ENCODE data around the gene MTPN. TPM values are rescaled to one million over a fixed set of nuclear protein-coding genes. Genes with fewer than 3 reads are reported as not detected.

Gene MTPN
- polyA plus RNA-seq, 3 donors: 73.6 to 156 (median 142) TPM

- peak in 1 of 3 donors; percentile 13 for DNase-seq
- H3K4me3 Mint-ChIP-seq: peak overlapping the region in 1 of 2 donors; percentile 64
- Histone ChIP-seq H3K79me2 (ENCODE audit: insufficient read depth, low read length) (peaks cover 100% of the 10 kb centered on the region), H3K36me3 (replicated peaks in 1 of 2; ENCODE audit: control insufficient read depth in 1 of 2, insufficient read depth in 2 of 2, low read length in 2 of 2) (peaks cover 6 to 37% of the 10 kb centered on the region in 2 donors), H3K27ac (ENCODE audit: low read depth in 1 of 2, low read length in 2 of 2) (peak overlapping the region in 1 of 2 donors; percentile 56), H3K27me3 (ENCODE audit: control insufficient read depth in 2 of 2, insufficient read depth in 2 of 2, low read length in 2 of 2) (no peaks in the 10 kb centered on the region), H3K4me1 (ENCODE audit: control insufficient read depth in 1 of 2, insufficient read depth in 2 of 2, low read length in 2 of 2) (peaks cover 21 to 41% of the 10 kb centered on the region in 2 donors), H3K9ac (ENCODE audit: insufficient read depth, low read length, poor library complexity, severe bottlenecking) (no peak overlapping the region), H2AFZ (ENCODE audit: insufficient read depth, low read depth, low read length, poor library complexity, severe bottlenecking) (no peak overlapping the region), H3K9me3 (replicated peaks in 1 of 2; ENCODE audit: control insufficient read depth in 1 of 2, insufficient read depth in 1 of 2, low read length in 2 of 2) (no peaks in the 10 kb centered on the region), H4K20me1 (ENCODE audit: insufficient read depth, low read length) (peaks cover 100% of the 10 kb centered on the region), H3K4me3 (replicated peaks in 1 of 3; ENCODE audit: low read depth in 2 of 3, low read length in 3 of 3) (peak overlapping the region in 1 of 3 experiments; percentile 21), H3K4me2 (replicated peaks; ENCODE audit: extremely low read depth, low read length, poor library complexity, severe bottlenecking) (peak overlapping the region; percentile 49)
- WGBS (ENCODE audit: insufficient coverage): no CpG with 5 or more reads among the region's 6 CpGs
- H3K4me1 Mint-ChIP-seq: peaks cover 47% of the 10 kb centered on the region
- peaks cover 0 to 2% (median 0%) of the 10 kb centered on the region in 3 donors for H3K27me3 Mint-ChIP-seq (ENCODE audit: low read depth in 3 of 3)
- intact Hi-C loops (cut with micrococcal nuclease): no loop called here
- no peaks in the 10 kb centered on the region for H3K9me3 Mint-ChIP-seq
- TF ChIP-seq, protein P1, sequence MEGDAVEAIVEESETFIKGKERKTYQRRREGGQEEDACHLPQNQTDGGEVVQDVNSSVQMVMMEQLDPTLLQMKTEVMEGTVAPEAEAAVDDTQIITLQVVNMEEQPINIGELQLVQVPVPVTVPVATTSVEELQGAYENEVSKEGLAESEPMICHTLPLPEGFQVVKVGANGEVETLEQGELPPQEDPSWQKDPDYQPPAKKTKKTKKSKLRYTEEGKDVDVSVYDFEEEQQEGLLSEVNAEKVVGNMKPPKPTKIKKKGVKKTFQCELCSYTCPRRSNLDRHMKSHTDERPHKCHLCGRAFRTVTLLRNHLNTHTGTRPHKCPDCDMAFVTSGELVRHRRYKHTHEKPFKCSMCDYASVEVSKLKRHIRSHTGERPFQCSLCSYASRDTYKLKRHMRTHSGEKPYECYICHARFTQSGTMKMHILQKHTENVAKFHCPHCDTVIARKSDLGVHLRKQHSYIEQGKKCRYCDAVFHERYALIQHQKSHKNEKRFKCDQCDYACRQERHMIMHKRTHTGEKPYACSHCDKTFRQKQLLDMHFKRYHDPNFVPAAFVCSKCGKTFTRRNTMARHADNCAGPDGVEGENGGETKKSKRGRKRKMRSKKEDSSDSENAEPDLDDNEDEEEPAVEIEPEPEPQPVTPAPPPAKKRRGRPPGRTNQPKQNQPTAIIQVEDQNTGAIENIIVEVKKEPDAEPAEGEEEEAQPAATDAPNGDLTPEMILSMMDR (IDR thresholded peaks at IDR 0.05): no peak
- H3K27ac Mint-ChIP-seq: peak overlapping the region; percentile 21 to 92 (median 79)
- peaks cover 22 to 28% of the 10 kb centered on the region in 2 donors for H3K36me3 Mint-ChIP-seq
These were observed 16.3 kb downstream of the MTPN start for GRCh38 chr7:135960709-135961451.

DNA sequence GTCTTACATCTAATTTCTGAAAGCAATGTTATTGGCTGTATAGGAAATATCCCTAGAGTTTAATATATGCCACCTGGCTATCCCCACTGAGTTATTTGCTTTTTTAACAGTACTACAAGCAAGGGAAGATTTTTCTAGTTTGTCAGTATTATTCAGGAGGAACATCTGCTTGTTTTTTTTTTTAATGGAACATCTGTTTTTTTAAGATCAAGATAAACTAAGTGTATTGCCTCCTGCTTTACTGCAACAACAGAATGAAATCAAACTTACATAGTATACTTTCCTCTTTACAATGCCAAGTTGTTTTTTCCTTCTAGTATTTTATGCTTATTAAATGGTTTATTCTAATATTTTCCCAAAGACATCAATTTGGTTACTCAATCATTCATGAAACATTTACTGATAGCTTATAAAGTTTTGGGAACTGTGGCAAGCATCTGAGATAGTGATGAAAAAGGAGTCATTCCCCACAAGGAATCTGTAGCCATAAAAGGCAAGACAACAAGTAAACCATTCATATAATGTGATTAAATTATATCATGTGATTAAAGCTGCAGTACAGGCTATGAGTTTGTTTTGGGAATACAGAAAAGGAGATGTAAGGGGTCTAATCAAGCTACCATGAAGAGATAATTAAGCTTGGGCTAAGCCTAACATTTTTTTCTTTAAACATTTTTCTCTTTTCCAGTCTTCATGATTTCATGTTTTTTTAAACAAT is 17.4 kb downstream of the MTPN start:
- Histone ChIP-seq H3K9me3 (replicated peaks in 1 of 2; ENCODE audit: control insufficient read depth in 1 of 2, insufficient read depth in 1 of 2, low read length in 2 of 2) (no peaks in the 10 kb centered on the region), H3K4me2 (replicated peaks; ENCODE audit: extremely low read depth, low read length, poor library complexity, severe bottlenecking) (no peak overlapping the region), H3K4me1 (ENCODE audit: control insufficient read depth in 1 of 2, insufficient read depth in 2 of 2, low read length in 2 of 2) (peaks cover 20 to 30% of the 10 kb centered on the region in 2 donors), H3K9ac (ENCODE audit: insufficient read depth, low read length, poor library complexity, severe bottlenecking) (no peak overlapping the region), H2AFZ (ENCODE audit: insufficient read depth, low read depth, low read length, poor library complexity, severe bottlenecking) (no peak overlapping the region), H3K4me3 (replicated peaks in 1 of 3; ENCODE audit: low read depth in 2 of 3, low read length in 3 of 3) (no peak overlapping the region), H3K27me3 (ENCODE audit: control insufficient read depth in 2 of 2, insufficient read depth in 2 of 2, low read length in 2 of 2) (no peaks in the 10 kb centered on the region), H3K79me2 (ENCODE audit: insufficient read depth, low read length) (peaks cover 100% of the 10 kb centered on the region), H3K36me3 (replicated peaks in 1 of 2; ENCODE audit: control insufficient read depth in 1 of 2, insufficient read depth in 2 of 2, low read length in 2 of 2) (peaks cover 9 to 44% of the 10 kb centered on the region in 2 donors), H3K27ac (ENCODE audit: low read depth in 1 of 2, low read length in 2 of 2) (peak overlapping the region in 1 of 2 donors; percentile 56), H4K20me1 (ENCODE audit: insufficient read depth, low read length) (peaks cover 100% of the 10 kb centered on the region)
- intact Hi-C loops (cut with micrococcal nuclease): no loop called here
- H3K27ac Mint-ChIP-seq: peak overlapping the region in 2 of 7 donors; percentile 15 to 25
- H3K36me3 Mint-ChIP-seq: peaks cover 29 to 34% of the 10 kb centered on the region in 2 donors
- no peaks in the 10 kb centered on the region for H3K9me3 Mint-ChIP-seq
- H3K4me1 Mint-ChIP-seq: peaks cover 38% of the 10 kb centered on the region
- no peak overlapping the region for H3K4me3 Mint-ChIP-seq
- peaks cover 0 to 2% (median 0%) of the 10 kb centered on the region in 3 donors for H3K27me3 Mint-ChIP-seq (ENCODE audit: low read depth in 3 of 3)
- TF ChIP-seq, protein P1 (IDR thresholded peaks at IDR 0.05): no peak
- DNase-seq: no peak

Measured in CD14-positive monocyte (primary cell).